ENCODE measurements around the gene MLKL.

MLKL gene

DNA sequence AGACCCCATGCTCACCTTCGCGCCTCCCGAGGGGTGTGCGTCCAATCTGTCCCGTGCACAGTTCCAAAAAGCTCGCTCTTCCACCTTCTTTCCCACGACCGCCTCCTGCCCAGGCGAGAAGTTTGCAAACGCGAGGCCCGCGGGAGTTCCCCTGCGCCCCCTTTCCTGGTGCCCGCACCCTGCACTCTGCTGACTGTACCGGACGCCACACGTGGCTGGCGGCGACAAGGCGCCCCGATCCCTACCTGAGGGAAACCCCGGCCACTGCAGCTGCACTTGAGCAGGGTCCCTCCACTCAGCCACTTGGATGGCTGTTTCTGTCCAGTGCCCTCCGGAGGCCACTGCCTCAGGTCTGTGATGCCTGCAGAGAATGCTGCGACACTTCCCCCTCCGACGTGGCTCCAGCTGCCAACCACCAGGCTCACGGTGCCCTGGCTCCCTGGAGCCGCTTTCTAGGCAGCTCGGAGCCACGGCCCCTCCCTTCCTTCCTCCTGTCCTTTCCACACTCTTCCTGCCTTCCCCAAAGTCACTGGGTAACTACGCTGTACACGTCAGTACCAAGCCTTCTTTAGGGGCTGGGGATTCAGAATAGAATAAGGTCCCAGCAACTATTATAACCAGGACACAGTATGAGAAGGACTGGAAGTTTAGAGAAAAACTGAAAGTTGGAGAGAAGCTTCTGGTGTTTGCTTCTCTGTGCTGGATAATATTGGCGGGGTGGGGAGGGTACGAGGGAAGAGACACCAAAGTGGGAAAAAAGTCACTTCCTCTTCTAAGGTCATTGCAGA, at the start of gene MLKL:
TSS of gene MLKL (minus strand) at position 425 of the 788 bp plus-strand sequence. CDS start 5,105 bp downstream, outside the sequence.
- DNase-seq: no peak

DNA sequence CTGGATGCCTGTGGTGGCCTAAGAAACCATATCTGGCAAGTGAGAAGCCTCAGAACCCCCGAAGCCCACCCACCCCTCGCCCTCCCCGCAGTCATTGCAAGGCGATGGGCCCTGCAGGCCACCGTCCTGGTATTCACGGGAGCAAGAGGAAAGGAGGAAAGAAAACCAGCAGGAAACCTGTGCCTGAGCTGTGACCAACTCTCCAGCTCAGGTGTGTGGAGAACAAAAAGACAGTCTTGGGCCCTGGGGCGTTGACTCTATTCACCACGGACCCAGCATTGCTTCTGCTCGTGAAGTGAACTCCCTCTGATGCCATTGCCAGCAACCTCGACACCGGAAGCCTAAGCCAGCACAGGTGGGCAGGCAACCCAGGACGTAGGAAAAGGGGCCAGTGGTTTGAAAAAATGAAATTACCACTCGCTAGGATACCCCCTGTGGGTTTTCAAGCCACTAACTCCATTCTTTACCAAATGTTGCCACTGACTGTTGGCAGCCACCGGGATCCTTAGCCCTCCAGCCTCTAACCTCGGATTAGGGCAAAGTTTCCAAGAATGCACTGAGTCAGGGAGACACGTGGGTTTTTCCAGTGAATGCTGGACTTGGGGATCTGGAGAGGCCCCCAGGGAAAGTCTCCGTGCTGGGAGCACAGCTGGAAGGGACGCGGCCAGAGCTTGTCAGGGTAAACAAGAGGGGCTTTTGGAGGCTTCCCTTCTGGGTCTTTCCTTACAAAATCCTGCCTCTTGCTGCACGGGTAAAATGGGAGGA, 48.8 kb upstream of the MLKL start:
- DNase-seq: no peak

DNA sequence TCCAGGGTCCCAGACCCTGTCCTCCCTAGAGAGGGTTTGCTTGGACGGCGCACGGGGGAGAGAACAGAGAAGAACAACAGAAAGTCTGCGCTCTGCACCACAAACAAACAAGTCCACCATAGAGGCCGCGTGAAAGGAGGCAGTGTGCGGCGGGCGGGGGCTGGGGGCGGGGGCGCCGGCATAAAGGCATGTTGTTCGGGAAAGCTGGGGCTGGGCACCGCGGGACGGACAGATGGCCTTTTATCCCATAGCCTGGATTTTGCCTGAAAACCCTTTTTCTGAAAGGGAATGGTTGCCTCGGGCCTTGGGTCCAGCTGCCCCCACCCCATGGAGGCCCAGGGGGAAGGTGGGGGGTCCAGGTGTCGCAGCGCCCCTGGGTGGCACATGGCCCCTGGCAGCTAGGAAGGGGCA, 48.0 kb upstream of the MLKL start:
- no peak for DNase-seq

DNA sequence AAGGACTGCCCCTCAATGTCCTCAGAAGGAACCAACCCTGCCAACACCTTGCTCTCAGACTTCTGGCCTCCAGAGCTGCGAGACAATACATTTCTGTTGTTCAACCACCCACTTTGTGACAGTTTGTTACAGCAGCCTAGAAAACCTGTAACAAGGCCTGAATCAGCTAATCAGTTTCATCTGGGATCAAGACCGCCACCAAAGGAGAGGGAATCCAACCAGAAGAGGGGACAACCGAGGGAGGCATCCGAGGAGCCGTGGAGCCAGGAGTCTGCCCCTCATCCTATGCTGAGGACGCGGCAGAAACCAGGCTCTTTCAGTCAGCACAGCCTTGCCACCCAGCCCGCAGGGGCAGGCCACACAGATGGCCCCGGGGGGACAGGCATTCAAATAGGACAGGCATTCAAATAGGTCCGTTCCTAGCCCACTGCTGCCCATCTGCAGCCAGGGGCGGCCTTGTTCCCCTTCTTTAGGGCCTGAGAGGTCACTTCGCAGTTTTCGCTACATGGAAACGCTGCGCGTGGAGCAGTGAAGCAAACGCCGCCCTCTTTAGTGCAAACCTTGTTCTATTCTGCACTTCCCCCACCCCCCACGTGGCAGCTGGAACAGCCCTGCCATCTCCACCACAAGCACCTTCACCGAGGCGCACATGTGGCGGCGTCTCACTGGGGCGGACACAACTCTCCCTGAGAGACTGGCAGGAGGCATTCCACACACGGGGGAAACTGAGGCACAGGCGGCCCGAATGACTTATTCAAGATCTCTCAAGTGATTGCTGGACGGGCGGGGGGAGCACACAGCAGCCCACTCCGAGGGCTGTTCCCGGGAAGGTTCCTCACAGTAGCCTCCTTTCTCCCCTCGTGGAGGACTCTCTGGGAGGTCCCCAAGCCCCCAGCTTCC, 47.3 kb upstream of the MLKL start:
- DNase-seq: no peak

DNA sequence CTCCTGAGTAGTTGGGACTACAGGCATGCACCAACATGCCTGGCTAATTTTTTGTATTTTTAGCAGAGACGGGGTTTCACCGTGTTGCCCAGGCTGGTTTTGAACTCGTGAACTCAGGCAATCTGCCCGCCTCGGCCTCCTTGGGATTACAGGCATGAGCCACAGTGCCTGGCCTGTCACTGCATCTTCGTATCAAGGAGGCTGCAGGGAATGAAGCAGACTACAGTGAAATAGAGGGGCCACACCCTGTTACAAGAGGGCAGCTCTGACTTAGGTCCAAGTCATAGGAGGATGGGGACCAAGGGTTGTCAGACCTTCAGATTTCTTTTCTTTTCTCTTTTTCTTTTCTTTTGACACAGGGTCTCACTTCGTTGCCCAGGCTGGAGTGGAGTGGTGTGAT, 45.3 kb upstream of the MLKL start:
- DNase-seq: no peak

DNA sequence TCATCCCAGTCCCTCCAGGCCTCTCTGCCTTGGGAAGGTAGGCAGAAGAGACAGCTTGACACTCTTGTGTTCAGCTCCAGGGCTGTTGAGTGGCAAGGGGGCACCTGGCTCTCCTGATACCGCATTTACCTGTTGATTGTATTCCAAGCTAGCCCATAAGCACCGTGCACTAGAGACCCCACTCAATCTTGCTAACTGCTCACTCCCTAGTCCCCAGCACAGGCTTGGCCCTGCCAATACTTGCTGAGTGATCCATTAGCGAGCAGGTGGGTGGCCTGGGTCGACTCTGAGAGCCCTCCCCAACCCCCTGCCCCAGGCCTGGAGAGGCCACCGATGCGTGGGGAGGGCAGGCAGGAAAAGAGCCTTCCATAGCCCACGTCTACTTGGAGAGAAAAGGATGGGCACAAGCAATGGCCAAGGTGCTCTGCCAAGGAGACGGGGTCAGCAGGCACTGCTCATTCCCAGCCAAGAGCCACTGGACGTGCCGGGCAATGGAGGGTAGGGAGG, 44.5 kb upstream of the MLKL start:
- DNase-seq: no peak

DNA sequence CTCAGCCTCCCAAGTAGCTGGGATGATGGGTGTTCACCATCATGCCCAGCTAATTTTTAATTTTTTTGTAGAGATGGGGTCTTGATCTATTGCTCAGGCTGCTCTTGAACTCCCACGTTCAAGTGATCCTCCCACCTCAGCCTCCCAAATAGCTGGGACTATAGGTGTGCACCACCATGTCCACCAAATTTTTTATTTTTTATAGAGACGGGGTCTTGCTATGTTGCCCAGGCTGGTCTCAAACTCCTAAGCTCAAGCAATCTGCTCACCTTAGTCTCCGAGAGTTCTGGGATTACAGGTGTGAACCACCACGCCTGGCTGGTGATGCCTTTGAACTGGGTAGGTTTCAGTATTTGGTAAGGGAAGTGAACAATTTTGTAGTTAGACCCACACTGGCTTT, 43.9 kb upstream of the MLKL start:
- no peak for DNase-seq

DNA sequence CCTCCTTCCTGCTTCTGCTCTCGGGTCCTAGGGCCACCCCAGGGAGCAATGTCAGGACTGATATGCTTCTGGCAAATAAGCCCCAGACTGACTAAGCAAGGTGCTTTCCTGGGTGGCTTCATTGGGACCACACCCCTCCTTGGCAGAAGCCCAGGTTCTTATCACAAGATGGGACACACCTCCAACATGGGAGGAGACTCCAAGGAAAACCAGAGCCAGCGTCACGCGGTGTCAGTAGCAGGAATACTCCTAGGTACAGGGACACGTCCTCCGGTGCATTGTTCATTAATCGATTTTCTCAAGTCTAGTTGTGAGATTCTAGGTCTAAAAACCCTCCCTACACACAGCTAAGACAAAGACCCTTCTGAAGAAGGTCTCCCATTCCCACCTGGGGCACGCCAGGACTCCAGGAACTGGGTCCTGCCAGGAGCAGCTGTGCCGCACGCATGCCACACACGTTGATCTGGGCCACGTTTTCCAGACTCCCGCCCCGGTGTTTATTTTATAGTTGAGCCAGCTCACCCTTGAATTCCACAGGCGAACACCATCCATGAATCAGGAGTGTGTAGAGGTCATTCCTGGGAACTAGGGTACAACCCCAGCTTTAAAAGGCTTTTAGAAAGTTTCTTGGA, 43.1 kb upstream of the MLKL start:
- DNase-seq: no peak

DNA sequence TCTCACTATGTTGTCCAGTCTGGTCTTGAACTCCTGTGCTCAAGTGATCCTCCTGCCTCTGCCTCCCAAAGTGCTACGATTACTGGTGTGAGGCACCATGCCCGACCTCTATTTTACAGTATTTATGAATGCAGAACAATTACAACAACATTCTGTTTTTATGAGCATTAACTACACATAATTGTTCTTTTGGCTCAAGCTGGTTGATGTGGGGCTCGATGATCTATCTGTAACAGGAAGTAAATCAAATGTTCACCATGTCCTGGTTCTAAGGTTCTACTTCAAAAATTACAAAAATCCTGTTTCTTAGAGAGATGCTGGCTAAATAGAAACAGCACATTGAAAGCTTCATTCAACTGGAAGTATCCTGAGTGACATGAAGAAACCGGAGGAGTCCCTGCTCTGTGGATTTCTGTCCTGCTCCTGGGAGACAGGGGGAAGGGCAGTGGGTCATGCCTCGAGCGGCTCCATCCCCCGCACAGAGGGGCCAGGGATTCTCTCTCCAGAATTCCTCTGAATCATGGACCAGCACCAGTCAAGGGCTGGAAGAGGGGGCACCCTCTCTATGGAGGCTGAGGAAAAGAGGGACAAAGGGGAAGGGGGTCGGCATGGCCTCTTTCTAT, 42.5 kb upstream of the MLKL start:
- DNase-seq: no peak

DNA sequence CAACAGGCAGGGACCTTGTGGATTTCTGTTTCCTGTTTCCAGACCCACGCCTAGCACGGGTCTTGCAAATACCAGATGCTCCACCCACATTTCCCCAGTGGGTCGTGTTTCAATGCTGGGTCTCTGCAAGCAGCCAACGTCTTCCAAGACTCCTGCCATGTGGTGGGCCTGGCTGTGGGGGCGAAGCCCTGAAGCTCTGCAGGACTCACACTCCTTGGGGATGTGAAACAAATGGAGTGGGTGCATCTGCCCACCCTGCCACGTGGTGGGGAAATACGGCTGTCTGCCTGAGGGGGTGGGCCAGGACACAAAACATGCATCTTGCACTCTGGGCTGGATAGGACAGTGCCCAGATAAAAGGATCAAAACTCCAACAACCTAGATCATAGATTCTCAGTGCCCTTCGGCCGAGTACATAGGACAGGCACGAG, 41.4 kb upstream of the MLKL start:
- DNase-seq: no peak

DNA sequence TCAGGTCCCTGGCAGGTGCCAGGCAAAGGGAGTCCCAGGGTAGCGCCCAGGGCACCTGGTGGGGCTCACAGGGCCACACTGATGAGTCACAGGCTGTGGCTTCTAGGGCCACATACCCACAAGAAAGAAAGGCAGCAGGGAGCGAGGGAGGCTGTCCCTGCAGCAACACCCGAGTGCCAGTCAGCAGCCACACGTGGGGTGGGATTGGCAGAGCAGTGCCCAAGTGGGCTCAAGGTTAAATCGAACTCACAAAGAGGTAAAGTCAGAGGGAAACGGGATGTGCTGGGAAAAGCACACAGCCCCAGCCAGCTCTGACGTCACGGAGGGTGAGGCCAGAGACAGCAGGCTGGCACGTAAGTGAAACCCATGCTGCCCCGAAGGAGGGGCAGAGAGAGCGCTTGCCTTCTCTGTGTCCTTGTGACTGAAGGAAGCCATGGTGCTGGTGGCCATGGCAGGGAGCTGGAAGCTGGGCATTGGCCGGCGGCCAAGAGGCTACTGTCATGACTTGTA, 40.2 kb upstream of the MLKL start:
- no peak for DNase-seq

DNA sequence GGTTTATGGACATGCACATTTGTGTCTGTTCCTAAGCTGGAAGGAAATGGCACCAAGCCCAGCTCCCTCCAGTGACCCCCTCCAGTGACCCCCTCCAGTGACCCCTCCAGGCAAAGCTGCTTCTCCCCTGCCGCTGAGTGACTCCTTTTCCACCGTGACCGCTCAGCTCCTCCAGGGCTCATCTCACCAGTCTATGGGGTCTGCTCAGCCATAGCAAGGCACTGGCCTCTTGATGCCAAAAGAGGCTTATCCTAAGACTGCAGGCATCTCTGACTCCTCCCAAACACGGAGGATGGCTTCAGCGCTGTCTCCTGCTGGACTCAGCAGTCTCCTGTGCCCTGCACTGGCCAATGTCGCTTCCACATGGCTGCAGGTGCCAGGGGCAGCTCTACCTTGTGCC, 38.6 kb upstream of the MLKL start:
- DNase-seq: no peak

DNA sequence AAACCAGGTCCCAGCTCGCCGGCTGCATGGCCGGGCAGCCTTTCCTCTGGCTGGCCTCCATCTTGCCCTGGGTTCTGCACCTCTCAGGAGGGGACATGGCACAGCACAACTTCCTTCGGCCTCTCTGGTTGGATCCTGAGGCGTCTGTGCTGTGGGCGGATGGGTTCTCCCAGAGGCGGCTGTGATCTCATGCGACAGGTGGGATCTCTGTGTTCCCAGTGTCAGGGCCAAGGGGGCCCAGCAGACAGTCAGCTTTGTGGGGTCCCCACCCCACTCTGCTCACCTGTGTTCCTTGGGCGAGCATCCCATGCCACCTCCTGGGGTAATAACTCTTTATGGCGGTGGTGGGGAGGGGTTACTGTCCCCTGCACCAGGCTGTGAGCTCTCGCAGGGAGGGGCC, 38.2 kb upstream of the MLKL start:
- DNase-seq: no peak

DNA sequence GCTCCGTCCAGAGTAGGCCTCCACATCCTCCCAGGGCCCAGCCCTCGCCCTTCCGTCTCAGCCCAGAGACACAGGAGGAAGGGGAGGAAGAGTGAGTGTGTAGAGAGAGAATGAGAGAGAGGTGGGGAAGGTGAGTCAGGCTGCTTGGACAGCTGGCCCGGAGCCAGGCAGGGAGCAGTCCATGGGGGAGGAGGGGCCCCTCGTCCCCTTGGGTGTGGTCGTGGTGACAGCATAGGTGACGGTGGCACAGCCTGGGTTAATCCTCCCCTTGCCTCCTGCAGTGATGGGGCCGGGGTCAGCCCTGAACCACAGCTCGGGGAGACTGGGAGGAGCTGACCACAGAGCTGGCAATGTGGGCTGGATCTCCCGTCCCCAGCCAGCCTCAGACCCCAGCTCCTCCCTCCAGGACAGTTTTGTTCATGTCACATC, 37.5 kb upstream of the MLKL start:
- no peak for DNase-seq

DNA sequence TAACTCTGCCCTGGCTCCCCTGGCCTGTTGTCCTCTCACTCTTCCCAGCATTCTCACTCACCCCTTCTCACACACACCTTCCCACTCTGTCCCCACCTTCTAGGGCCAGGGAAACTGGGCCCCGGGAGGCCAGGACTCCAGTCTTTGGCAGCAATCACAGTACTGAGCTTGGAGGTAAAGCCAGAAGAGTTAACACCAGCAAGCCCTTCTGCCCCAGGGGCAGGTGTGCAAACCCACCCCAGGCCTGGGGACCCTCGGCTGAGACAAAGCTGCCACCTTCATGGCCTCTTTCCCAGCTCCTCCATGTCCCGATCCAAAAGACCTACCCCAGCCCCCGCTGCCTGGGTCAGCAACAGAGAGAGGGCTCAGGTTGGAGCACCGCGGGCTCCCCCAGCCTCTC, 36.9 kb upstream of the MLKL start:
- DNase-seq: no peak

DNA sequence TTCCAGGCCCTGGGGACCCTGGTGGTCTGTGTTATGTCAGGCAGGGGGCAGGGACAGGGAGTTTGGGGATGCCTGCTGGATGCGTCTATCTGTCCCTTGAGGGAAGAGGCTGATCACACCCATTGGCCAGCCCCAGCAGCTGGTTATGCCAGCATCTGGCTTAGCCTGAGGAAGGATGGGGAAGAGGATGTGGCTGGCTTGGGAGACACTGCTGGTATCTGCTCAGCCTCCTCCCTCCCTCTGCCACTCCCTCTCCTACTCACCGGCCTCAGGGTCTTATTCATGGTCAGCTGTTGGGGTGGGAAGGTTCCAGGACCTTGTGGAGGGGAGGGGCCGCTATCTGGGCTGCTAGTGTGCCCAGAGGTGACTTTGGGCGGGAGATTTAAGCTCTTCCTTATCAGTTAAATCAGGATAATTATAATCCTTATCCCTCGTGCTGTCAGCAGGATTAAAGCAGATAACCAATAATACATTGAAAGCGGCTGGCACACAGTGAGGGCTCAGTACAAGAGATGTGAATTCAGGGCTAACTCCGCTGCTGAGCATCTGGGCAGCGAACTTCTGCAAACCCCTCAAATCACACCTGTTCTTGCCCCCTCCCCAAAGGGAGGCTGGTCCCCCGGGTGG, 36.0 kb upstream of the MLKL start:
- DNase-seq: no peak

DNA sequence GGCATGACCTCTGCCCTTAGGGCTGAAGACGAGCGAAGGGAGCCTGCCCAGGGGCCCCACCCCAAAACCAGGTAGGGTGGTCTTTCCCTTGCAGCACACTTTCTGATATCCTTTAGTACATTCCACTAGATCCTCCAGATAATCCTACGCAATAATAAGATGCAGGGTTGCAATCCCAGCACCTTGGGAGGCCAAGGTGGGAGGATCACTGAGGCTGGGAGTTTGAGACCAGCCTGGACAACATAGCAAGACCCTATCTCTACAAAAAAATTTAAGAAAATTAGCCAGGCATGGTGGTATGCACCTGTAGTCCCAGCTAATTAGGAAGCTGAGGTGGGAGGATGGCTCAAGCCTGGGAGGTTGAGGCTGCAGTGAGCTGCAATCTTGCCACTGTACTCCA, 34.9 kb upstream of the MLKL start:
- no peak for DNase-seq

DNA sequence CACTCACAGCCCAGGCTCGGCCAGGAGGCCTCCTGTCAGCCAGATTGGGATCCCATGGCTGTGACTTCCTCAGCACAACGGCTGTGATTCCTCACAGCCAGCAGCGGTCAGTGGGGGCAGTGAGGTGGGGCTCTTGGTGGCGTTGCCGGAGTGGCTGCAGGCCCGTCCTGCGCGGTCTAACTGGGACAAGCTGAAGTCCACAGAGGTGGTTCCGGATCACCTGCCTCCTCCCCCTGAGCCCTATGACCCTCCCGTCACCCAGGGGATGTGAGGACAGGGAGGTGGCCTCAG, 34.4 kb upstream of the MLKL start:
- no peak for DNase-seq

DNA sequence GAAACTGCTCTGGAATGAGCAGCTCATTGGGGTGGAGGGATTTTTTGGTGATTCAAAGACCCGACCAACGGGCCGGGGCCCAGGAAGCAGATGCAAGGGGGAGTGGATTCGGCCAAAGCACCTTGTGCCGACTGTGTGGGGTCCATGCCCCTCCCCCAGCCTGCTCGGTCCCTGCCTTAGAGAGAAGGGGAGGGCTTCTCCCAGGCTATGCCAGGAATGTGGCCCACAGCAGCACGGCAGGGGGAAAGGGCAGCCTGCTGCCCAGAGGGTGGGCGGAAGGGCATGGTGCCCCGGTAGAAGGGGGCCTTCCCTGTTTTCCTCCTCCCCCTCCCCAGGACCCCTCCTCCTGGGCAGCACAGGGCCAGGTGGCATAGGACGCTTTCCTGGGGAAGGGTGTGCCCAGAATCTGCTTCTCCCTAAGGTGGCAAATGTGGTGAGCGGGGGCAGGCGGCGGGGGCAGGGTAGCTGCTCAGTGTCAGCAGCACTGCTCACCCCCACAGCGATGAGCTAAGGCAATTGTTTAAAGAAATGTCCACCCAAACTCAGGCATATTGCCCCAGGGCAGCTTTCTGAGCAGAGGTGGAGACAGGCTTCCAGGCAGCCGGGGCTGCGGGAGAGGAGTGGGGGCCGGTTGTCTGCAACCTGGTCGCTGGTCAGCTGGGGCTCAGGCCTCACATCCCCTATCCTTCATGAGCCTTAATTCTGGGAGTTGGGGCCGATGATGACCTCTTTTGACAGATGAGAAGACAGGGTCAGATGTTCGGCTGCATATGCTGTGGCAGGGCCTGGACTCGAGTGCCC, 33.9 kb upstream of the MLKL start:
- DNase-seq: no peak

DNA sequence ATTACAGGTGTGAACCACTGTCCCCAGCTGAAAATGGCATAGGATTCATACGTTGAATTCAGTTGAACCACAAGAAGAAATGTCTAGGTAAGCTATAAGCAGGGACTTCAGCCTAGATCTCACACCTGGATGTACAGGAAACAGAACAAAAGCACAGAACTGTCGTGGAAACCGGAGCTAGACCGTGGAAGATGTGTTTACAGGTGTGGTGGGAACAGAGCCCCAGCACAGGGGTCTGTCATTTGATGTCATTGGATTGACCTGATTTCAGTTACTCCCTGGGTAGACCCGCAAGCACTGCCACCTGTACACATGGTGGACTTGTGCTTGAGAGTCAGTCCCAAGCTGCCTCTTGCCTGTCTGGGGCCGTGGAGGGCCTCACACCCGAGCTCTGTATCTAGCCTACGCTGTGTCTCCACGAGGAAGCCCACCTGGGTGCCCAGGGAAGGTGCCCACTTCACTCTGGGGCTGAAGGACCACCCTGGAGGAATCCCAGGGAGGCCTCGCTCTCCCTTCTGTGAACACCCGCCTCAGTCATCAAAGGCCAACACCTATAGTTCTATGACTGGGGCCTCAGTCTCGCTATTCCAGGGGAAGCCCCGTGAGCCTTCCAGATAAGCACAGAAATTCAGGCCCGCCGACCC, 32.2 kb upstream of the MLKL start:
- DNase-seq: no peak

All from NCI-H1092 (cell line).